HG03342 (cell line): Measurements from ENCODE around the gene RCCD1.

Experiments
- ATAC-seq: cut with Tn5 transposase; IDR thresholded peaks from one replicate; pipeline ENCODE4 v1.9.1; 2021; ENCODE audit warnings: mild to moderate bottlenecking, moderate library complexity; ENCODE audit not compliant: unreplicated experiment

Gene RCCD1

GRCh38 chr15:91001209-91001608, 46.5 kb downstream of the RCCD1 start:
- ATAC-seq, result no peak

DNA sequence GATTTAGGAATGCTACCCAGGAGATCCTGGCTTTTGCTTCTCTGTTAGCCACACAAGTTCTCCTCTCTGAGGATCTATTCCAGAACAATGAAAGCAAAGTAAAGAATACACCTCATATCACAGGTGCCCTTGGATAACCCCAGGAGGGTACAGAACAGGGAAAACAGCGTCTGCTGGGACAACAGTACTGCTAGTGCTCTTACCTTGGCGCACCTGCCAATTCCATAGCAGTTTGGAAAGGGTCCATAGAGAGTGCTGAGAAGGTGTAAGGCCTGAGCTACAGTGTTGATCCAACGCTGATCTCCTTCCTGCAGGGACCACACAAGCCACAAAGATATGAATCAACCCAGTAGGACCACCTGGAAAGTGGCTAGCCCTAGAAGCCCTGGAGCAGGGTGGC, 52.6 kb downstream of the RCCD1 start:
- no peak for ATAC-seq
